K562 (cell line): Measurements from ENCODE around the gene LRGUK.

Experiments
- FUS ChIP-seq: fragments of 200-400 bp; formaldehyde crosslinking; optimal IDR thresholded peaks from 2 replicates; pipeline ENCODE3; 2017; ENCODE audit warnings: low read depth, low read length
- GABPA ChIP-seq: fragments of 200-800 bp; sonication (Bioruptor generic); conservative IDR thresholded peaks from 2 replicates; pipeline ENCODE4 v1.6.1; 2016; ENCODE audit warnings: low read depth, missing genetic modification characterization, missing compliant biosample characterization
- KLF13 ChIP-seq: fragments of 450-650 bp; IDR thresholded peaks from 2 replicates; pipeline ENCODE4 v1.6.1; 2016; ENCODE audit warnings: missing genetic modification characterization, low read depth, mild to moderate bottlenecking, missing compliant biosample characterization, moderate library complexity, borderline replicate concordance
- MAFF ChIP-seq: IDR thresholded peaks from 2 replicates; pipeline ENCODE4 v1.6.1; 2012; ENCODE audit warnings: low read length, improper control_type of control experiment
- RFX5 ChIP-seq: IDR thresholded peaks from 2 replicates; pipeline ENCODE4 v1.6.1; 2011; ENCODE audit warnings: low read depth, mild to moderate bottlenecking, improper control_type of control experiment, low read length
- YY1 ChIP-seq, 3 experiments: IDR thresholded peaks; 2 replicates each; pipeline ENCODE4 v1.6.1; 2011; ENCODE audit warnings: low read length in 2 of 3, mild to moderate bottlenecking in 2 of 3, moderate library complexity in 2 of 3, borderline replicate concordance in 1 of 3, control low read depth in 1 of 3, low read depth in 1 of 3; ENCODE audit not compliant: insufficient read depth in 3 of 3, insufficient replicate concordance in 2 of 3, control insufficient read depth in 1 of 3, insufficient read length in 1 of 3; ENCODE audit errors: extremely low read depth in 1 of 3
- ZBED1 ChIP-seq: IDR thresholded peaks from 2 replicates; pipeline ENCODE4 v1.6.1; 2014
- ZNF3 ChIP-seq: fragments of 250-450 bp; sonication (Bioruptor Pico); IDR thresholded peaks from 2 replicates; pipeline ENCODE4 v1.5.0; 2021; ENCODE audit warnings: mild to moderate bottlenecking, moderate library complexity
- ZNF511 ChIP-seq: sonication (generic); formaldehyde crosslinking; IDR thresholded peaks from 2 replicates; pipeline ENCODE4 v1.8.0; 2022; ENCODE audit warnings: mild to moderate bottlenecking, missing genetic modification reagents

- TF ChIP-seq YY1 (IDR thresholded peaks at IDR 0.05; ENCODE audit: borderline replicate concordance in 1 of 3, control insufficient read depth in 1 of 3, extremely low read depth in 1 of 3, insufficient read depth in 3 of 3, insufficient read length in 1 of 3, insufficient replicate concordance in 2 of 3, low read depth in 1 of 3, low read length in 2 of 3), result no peak
- no peak for TF ChIP-seq RFX5
- TF ChIP-seq GABPA (tag), result no peak
- TF ChIP-seq MAFF, result peak; percentile 86
- TF ChIP-seq ZNF3 (CRISPR knock-in tag), result no peak
- no peak for TF ChIP-seq FUS
- no peak for TF ChIP-seq ZNF511 (CRISPR knock-in tag)
- no peak for TF ChIP-seq ZBED1
- no peak for TF ChIP-seq KLF13 (tag)
Measured at GRCh38 chr7:134201569-134202261, 74.6 kb downstream of the LRGUK start.
